LHCN-M2 (cell line): ENCODE data around the gene MATN4. TPM values are rescaled to one million over a fixed set of nuclear protein-coding genes. Genes with fewer than 3 reads are reported as not detected.

ENCODE experiments used
- DNase-seq: peaks from one replicate; pipeline ENCODE4 v3.0.0-alpha.2; 2012; ENCODE audit warnings: low read depth
- total RNA-seq: library from RNA; depleted of rRNA; stranded (reverse); fragments of >200 nt; gene quantifications from 2 replicates; pipeline ENCODE4 v1.2.3, GENCODE V29; 2014

Gene MATN4
- total RNA-seq, 1 experiment from 2014 or later, result 0.23 TPM

DNA sequence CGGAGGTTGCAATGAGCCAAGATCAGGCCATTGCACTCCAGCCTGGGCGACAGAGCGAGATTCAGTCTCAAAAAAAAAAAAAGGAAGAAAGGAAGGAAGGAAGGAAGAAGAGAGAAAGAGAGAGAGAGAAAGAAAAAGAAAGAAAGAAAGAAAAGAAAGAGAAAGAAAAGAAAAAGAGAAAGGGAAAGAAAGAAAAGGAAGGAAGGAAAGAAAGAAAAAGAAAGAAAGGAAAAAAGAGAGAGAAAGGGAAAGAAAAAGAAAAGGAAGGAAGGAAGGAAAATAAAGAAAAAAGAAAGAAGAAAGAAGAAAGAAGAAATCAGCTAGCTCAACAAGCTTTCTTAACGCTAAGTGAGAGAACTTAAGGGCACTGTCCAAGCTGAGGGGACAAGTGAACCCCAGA is 7.6 kb upstream of the MATN4 start:
- no peak for DNase-seq

DNA sequence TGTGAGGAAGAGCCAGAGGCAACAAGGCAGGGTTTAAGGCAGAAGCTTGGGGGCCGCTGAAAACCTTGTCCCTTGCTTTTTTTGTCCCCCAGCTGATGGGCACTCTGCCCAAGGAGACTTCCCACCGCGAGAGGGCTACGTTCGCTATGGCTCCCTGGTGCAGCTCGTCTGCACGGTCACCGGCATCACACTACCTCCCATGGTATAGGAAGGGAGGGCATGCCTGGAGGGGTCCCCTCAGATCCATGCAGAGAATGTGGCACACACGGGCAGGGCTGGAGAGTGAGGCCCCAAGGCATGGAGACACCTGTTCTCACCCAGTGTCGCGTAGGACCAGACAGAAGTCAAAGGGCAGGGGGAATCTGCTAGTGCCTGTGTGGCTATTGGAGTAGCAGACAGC is 5.8 kb upstream of the MATN4 start:
- DNase-seq, result no peak

DNA sequence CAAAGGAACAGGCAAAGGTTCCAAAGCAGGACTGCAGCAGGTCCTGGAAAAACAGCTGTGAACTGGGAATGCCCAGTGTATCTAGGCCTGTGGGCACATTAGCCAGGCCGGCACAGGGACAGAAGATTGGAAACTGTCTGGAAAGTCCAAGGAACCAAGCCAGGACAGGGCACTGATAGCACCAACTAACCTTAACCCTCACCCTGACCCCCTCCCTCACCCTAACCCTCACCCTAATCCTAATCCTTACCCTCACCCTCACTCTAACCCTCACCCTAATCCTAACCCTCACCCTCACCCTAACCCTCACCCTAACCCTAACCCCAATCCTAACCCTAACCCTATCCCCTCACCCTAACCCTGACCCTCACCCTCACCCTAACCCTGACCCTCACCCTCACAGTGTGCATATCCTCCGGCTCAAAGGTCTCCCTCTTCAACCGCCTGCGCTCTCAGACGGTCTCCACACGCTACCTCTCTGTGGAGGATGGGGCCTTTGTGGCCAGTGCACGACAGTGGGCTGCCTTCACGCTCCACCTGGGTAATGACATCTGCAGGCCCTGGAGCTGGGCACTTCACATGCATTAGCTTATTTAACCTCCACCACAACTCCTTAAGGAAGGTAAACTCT is 5.1 kb upstream of the MATN4 start:
- DNase-seq, result no peak

DNA sequence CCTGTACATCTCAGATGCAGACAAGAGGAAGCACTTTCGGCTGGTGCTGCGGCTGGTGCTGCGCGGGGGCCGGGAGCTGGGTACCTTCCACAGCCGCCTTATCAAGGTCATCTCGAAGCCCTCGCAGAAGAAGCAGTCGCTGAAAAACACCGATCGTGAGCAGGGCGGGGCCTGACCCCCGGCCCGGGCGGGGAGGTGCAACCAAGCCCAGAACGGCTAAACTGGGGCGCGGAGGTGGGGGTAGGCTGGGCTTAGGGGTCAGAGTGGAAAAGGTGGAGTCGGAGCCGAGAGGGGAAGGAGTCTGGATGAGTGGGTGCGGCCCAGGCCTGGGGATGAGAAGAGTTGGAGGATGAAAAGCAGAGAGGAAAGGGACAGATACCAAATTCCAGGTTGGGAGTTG is 4.1 kb upstream of the MATN4 start:
- DNase-seq, result no peak

DNA sequence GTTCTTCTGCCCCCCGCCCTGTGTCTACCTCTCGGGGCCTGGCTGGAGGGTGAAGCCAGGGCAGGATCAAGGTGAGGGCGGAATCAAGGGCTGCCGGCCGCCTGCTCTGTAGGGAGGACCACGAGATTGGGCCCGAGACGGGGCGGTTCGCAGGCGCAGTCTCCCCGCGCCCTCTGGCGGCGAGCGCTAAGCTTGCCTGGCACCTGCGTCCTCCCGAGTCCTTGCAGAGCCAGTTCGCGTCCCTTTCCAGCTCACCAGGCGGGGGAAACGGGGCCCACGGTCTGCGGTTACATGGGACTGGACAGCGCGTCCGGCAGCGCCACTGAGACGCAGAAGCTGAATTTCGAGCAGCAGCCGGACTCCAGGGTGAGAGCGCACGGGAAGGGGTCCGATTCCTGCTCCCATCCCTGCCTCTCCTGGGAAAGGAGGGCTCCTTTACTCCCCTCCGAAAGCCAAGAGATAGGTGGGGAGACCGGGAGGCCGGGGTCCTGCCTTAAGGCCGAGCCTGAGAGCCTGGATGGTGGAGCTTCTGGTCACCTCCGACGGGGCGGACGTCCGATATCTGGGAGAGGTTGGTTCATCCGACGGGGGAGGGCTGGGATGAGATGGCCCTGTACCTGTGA is 3.6 kb upstream of the MATN4 start:
- DNase-seq, result peak; percentile 25

DNA sequence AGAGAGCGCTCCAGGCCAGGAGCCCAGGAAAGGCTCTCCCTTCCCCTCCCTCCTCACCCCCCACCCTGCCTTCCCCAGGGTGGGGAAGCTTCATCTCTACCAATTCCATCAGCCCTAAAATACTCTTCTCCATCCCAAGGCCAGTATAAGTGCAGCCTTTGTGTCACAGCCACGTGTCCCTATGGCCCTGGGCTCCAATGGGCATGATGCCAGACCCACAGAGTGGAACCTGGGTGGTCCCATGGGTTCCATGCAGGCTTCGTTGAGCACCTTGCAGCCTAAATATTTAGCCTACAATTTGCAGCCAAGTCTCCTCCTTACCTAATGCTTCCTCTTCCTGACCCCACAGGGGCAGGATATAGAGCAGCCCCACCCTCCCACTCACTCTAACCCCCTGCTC is 976 bp upstream of the MATN4 start:
- DNase-seq, result no peak

DNA sequence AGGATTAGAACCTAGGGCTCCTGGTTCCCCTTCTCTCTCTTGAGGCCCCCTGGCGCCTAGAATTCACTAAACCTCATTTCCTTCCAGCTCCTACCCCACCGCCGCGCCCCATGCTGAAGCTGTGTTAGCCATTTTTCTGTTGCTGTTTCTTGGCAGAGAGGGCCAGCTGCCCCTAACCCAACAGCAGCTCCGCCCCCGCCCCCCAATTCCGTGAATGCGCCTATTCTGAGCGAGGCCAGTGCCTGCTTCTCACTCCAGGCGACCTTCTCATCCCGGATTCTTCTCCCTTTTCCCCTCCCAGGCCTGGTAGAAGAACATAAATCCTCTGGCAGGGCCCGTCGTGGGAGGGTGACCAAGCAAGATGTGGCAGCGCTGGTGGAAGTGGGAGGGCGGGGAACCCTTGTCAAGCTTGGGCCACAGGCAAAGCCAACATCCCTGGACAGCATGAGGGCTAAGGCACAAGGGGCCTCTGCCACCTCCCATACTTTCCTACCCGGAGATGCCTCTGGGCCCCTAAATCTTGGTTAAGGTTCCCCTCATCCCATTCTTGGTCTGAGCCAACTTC is 941 bp downstream of the MATN4 start:
- DNase-seq, result no peak

DNA sequence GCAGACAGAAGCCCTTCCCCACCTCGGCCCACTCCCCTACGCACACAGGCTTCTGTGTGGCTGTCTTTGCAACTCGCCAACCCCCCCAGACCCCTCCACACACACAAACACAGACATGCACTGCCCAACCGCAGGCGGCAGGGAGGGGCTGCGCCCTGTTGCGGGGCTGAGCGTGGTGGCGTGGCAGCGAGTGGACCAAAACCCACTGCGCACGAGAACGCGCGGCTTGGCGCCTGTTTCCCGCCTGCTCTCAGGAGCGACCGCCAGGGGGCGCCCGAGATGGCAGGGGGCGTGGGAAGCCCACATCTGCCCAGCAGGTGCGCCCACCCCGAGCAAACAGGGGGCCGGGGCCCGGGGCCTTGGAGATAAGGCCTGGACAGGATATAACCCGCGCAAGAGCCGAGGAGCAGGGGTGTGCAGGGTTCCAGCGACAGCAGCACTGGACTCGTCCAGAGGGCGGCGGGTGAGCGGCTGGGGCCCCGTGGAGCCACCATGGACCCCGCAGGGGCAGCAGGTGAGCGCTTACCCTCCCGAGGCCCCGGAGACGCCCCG is 1.6 kb downstream of the MATN4 start, which contains the start of gene RBPJL:
TSS of gene RBPJL (plus strand) at position 410 of the 552 bp plus-strand sequence. CDS start at position 493, 83 bp downstream.
- DNase-seq, result no peak

DNA sequence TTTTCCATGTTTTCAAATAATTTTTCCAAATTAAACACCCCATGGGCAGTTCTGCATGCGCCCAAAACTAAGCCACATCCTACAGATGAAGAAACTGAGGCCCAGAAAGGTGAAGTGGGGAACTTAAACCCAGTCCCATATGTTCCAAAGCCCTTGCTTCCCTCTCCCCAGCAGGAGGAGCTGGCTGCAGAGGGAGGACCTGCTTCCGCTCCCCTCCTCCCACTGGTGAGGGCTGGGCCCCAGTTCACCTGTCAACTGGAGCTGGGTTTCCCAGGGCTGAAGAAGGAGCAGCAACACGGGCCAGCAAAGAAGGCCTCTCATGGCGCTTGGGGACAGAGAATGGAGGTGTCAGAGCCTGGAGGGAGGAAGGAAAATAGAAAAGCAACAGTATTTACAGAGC is 2.8 kb downstream of the MATN4 start:
- DNase-seq, result no peak

DNA sequence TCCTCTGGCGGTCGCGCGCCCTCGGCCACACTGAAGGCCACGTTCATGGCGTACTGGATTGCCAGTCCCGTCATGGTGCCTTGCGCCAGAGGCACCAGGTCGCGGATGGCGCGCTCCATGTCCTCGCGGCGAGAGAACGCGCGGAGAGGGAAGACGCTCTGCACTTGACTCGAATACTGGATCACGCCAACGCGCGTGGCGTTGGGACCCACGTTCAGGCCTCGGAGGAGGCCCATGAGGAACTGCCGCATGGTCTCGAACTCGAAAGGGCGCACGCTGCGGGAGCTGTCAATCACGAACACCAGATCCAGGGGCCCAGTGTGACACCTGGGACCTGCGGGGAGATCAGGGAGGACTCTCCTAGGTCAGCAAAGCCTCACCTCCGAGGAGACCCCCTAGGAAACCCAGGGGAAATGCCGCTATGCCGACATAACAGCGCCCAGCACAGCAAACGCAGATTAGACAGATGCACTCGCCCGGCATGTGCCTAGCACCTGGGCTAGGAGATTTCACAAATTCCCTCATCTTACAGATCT is 3.6 kb downstream of the MATN4 start:
- DNase-seq, result no peak

DNA sequence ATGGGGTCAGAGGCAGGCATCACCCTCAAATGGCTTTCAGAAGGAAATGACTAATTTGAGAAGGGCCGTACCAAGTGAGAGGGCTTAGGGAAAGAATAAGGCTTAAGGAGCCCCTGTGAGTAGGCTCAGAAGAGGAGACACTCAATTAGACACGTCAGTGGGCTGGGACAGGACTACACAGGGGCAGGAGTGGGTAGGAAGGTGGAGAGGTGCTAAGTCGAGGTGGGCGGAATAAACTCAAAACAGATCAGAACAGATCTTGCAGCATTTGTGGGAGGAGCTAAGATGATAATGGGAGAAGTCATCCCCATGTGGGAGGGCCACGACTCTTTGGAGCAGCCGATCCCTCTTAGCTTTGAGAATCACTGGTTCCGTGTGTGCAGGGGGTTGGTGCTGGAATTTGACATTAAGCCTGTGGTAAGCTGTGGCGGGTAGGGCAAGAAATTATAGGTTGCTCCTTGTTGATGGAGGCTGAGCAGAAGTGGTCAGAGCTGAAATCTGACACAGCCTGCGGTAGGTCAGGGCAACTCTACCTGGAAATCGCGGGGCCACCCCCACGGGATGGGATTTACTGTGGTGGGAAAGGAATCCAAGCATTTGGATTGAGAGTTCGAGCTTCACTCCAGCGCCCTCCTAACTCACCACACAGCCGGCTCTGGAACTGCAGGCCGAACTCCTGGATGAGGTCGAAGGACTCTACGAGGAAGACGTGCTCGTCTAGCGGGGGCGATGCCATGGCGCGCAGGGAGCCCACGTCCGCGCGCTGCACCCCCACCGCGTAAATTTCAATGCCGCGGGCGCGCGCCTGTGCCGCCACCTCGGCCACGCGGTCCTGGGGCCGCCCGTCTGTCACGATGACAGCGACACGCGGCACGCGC is 4.3 kb downstream of the MATN4 start:
- no peak for DNase-seq

DNA sequence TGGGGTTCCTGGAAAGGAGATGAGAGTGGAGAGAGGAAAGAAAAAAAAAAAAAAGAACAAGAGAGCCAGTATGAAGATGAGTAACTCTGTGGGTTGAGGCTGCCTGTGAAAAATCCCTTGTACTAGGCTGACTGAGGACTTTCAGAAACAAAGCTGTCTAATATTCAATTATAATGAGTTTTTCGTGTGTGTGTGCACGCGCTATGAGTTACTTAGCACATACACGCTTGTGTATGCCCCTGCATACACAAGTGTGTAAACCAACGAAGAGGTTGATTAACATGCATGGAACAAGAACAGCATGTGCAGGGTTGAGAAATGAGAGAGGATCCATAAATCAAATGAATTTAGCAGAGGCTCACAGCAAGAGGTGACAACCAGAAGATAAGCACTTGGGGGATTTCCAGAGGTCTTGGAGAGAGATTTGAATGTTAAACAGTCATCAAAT is 6.3 kb downstream of the MATN4 start:
- no peak for DNase-seq

DNA sequence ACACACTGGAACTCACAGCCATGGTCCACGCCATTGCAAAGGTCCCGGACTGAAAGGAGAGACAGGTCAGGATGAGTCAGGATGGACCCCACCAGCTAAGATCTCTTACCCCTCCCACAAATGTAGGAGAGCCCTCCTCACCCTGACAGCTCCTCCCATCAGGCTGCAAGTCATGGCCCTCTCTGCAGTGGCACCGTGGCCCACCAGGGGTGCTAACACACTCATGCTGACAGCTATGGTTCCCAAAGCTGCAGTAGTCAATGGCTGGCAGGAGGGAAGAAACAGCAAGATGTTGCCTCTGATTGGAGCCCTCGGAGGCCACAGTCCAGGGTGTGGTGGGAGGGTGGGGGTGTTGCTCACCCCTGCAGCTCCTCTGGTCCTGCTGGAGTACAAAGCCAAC is 7.1 kb downstream of the MATN4 start:
- peak; percentile 24 for DNase-seq

DNA sequence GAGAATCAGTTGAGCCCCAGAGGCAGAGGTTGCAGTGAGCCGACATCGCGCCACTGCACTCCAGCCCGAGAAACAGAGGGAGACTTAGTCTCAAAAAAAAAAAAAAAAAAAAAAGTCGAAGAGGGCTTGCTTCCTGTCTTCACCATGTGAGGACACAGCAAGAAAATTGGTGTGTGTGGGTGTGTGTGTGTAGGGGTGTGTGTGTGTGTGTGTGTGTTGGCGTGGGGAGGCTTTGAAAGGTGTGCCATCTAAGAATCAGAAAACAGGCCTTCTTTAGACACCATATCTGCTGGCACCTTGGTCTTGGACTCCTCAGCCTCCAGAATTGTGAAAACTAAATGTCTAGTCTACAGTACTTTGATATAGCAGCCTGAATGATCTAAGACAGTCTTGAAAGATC is 8.3 kb downstream of the MATN4 start:
- DNase-seq, result no peak

DNA sequence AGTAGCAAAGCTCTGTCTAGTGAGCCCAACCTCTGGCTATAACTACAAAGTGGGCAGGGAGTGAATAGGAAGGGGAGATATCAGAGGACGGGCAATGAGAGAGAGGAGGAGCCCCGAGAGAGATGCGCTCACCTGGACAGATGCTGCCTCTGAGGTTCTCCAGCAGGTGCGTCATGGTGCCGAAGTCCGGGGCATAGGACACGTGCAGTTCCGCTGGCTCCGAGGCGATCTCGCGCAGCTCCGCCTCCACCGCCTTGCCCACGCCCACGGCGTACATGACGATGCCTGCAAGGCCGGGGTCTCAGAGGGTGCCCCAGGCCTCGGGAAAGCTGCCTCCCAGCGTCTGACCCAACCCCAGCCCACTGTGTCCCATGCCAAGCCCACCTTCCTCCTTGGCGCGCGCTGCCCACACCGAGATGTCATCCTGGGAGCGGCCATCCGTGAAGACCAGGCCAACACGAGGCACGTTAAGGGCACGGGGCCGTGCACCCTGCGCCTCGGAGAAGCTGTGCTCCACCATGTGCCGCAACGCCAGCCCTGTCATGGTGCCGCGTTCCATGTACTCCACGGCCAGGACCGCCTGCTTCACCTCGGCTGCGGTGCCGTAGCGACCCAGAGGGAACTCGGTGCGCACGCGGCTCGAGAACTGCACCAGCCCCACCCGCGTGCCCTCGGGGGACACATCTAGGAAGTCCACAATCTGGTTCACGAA is 10.2 kb downstream of the MATN4 start:
- DNase-seq, result no peak

DNA sequence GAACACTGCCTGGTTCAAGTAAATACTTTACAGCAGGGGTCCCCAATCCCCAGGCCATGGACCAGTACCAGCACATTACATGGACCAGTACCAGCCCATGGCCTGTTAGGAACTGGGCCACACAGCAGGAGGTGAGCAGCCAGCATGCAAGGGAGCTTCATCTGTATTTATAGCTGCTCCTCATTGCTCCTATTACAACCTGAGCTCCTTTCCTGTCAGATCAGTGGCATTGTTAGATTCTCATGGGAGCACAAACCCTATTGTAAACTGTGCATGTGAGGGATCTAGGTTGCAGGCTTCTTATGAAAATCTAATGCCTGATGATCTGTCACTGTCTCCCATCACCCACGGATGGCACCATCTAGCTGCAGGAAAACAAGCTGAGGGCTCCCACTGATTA is 13.4 kb downstream of the MATN4 start:
- DNase-seq, result no peak

DNA sequence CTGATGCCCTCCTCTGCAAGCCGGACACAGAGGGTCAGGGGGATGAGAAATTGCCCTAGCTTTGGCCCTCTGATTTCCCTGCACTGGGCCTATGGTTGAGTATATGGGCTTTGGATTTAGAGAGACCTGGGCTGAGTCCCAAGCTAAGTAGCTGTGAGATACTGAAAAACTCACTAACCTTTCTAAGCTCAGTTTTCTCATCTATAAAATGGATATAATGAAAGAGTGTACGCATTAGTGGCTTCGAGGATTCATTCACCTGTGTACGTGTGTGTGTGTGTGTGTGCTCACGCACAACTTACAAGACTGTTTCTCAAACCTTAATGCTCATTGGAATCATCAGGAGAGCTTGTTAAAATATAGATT is 14.1 kb downstream of the MATN4 start:
- DNase-seq, result no peak

DNA sequence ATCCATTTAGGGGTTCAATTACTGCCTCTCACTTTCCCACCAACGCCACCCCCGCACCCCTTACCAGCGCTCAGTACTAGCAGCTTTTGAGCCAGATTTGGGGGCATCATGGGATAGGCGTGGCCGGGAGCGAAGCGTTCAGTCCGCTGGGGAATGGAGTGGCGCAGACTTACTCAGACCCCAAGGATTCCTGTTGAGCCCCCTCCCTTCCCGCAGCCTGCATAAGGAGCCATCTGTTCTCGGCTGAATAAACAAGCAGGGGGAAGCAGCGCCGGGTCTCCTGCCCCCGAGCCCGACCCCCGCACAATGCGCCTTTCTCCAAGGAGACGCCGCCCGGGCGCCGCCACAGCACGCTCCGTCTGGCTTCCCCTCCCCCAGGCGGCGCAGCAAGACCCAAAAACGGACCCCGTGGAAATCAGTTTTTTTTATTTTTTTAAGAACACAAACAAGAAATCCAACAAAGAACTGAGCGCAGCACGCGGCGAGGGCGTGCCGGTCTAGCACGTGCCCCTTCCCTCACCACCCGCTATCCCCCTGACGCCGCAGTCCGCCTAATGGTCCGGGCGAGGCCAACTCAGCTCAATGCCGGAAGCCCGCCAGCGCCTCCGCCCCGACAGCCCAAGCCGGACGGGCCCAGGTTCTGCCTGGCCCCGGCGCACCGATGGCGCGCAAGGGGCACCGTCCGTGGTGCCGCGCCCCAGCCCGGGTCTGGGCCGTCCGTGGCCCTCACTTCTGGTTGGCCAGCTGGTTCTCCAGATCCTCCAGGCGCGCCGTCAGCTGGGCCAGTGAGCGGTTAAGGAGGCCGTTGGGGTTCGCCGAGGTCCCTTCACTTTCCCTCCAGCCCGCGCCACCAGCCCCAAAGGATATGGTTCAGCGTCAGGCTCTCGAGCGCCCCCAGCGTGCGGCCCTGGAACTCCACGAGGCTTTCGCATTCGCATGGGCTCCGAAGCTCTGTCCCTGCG is 14.8 kb downstream of the MATN4 start:
- peak; percentile 41 for DNase-seq

DNA sequence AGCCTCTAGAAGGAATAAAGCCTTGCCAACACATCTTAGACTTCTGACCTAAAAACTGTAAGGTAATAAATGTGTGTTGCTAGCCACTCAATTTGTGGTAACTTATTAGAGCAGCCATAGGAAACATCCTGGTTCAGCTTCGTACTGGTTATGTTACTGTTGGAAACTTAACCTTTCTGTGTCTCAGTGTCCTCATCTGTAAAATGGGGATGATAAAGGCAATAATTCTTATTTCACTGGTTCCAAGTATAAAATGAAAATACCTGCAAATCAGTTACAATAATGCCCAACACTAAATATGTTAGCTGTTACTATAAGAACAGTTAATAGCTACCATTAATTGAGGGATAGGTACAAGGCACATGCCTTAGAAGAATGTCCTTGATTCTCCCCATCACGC is 15.8 kb downstream of the MATN4 start:
- no peak for DNase-seq

DNA sequence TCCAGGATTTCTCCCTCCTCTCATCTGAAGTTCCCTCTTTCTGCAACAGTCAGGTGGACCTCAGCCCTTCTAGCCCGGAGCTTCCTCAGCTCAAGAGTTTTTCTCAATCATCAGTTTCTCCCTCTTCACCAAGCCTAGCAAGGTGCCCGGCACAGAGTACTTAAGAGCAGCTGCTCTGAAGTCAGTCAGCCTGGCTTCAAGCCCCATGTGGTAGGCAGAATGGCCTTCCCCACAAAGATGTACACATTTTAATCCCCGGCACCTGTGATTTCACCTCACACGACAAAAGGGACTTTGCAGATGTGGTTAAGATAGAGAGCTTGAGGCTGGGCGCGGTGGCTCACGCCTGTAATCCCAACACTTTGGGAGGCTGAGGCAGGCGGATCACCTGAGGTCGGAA is 16.6 kb downstream of the MATN4 start:
- DNase-seq, result no peak
